ENCODE data around the gene HSPA8.
"Not testable (repeated sequence)": the region's sequence is repeated elsewhere in the genome, so short reads cannot be mapped to it uniquely, and the experiment has no call there.

The HSPA8 gene

DNA sequence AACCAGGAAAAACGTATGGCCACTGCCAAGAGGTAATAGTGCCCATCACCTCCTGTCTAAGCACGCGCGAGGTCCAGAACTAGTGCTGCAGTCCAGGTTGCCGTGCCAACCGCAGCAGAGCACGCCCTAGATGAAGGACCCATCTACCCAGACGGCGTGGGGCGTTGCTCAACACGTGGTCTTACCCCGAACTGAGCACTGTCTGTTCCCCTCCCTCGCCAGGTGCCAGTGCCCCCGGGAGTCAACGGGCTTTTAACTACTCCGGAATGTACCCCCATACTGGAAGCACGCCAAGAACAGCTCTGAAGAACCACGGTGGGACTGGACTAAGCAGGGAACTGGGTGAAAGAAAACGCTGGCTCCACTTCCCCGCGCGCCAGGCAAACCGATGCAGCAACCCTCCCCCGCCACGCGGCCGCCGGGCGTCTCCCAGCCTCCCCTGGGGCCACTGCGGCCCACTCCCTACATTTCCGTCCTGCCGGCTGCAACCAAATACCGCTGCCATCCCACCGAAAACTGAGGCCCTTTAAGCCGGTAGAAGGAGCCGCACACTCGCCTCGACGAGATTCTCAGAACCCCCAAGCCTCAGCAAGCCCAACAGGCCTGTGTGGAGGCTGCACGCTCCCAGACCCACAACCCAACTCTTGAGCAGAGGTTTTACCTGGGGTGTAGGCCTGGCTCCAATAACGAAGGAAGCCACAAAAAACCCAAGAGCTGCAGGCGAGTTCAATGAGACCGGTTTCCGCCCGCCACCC lies at the start of gene HSPA8:
TSS of gene HSPA8 (minus strand) at position 734 of the 755 bp plus-strand sequence. CDS start 812 bp downstream, outside the sequence.
- DNase-seq = peak; percentile 56 to 86 (median 69)

DNA sequence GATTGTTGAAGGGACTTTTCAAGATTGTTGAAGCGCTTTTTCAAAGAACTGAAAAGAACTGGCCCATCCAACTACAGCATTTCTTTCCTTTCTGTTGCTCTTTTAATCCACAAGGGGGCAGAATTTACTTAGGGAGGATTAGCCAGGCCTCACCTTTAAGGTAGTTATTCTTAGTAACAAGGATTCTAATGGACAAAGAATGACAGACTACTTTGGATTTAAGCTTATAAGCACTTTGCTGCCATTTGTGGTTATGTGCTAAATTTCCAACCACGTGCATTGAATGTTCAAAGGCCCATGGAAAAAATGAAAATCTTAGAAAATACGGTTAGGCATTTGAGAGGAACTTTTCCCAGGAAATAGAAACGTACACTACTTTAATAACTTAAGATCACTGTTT lies 49.5 kb upstream of the HSPA8 start:
- DNase-seq = peak; percentile 36 to 78 (median 63)

GRCh38 chr11:123110397-123110796 lies 48.5 kb upstream of the HSPA8 start:
- no peak for DNase-seq

DNA sequence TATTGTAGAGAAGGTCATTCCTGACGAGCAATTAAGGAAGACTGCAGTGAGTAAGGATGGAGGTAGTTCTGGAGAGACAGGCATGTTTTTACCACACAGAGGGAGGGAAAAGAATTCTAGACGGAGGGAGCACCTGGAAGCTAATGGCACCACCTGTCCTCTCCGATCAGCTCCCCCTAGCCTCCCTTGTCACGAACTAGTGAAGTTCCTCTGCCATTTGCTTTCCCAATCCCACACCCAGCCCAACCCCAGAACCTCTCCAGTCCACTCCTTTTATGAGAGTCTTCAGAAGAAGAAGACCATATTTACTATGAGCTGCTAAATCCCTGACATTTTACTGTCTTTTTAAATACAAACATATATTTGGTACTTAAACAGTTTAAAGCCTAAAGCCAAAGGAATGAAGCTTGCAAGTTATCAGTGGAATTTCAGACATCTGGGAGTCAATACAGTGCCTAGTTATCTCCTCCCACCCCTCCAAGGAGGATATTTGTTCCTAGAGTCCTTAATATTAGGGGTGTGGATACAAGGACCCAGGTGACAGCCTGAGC lies 46.1 kb upstream of the HSPA8 start:
- no peak for DNase-seq

GRCh38 chr11:123104697-123105096 lies 42.8 kb upstream of the HSPA8 start:
- DNase-seq = no peak

- peak; percentile 39 to 91 (median 73) for DNase-seq
These were observed 41.5 kb upstream of the HSPA8 start for GRCh38 chr11:123103326-123103980.

- DNase-seq = no peak
These were observed 38.6 kb upstream of the HSPA8 start for GRCh38 chr11:123100379-123101085.

DNA sequence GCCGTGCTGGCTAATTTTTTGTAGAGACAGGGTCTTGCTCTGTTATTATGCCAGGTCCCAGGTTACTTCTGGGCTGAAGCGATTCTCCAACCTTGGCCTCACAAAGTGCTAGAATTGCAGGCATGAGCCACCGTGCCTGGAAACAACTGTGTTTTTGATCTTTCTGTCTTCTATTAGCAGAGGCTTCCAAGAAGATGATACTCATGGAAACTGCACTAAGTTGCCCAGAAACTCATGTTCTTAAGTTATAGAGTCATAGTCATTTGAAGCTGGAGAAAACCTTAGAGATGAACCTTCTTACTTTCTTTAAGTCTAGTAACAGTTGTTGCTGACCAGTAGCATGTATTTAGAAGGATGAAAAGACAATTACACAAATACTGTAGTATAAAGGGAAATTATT lies 37.1 kb upstream of the HSPA8 start:
- no peak for DNase-seq

DNA sequence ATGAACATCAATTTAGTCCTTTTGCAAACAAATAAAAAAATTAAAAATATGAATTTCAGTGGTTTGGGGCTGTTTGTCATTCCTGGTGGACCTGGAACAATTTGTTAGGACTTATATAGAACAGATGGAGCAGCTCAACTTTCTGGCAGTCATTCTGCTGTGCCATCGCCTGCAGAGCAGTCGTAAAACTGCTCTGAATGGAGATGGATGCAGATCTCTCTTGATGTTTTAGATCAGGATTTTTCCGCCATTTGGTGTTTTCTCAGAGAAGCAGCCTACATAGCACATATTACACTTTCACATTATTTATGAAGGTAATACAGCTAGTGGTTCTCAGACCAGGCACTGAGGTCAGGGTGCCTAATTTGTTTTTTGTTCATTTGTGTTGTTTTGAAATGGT lies 31.8 kb upstream of the HSPA8 start:
- DNase-seq = no peak

GRCh38 chr11:123091506-123091905 lies 29.6 kb upstream of the HSPA8 start:
- no peak for DNase-seq

DNA sequence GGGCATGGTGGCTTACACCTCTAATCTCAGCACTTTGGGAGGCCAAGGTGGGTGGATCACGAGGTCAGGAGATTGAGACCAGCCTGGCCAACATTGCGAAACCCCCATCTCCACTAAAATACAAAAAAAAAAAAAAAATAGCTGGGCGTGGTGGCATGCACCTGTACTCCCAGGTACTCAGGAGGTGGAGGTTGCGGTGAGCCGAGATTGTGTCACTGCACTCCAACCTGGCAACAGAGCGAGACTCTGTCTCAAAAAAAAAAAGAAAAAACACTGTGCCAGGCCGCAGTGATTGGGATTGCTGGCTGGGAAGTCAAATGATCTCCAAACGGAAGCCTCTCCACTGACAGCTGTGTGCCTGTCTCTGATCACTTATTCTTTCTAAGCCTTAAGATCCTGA lies 28.2 kb upstream of the HSPA8 start:
- not testable (repeated sequence) for DNase-seq

GRCh38 chr11:123088896-123089295 lies 27.0 kb upstream of the HSPA8 start:
- not testable (repeated sequence) for DNase-seq

- DNase-seq = not testable (repeated sequence)
These were observed 25.7 kb upstream of the HSPA8 start for GRCh38 chr11:123087657-123088056.

- no peak for DNase-seq
These were observed 24.4 kb upstream of the HSPA8 start for GRCh38 chr11:123086305-123086704.

- no peak for DNase-seq
These were observed 23.6 kb upstream of the HSPA8 start for GRCh38 chr11:123085497-123085896.

GRCh38 chr11:123084454-123084853 lies 22.5 kb upstream of the HSPA8 start:
- no peak for DNase-seq

- peak in 1 of 3 experiments; percentile 24 for DNase-seq
These were observed 21.7 kb upstream of the HSPA8 start for GRCh38 chr11:123083623-123084029.

- DNase-seq = no peak
These were observed 21.0 kb upstream of the HSPA8 start for GRCh38 chr11:123082977-123083376.

DNA sequence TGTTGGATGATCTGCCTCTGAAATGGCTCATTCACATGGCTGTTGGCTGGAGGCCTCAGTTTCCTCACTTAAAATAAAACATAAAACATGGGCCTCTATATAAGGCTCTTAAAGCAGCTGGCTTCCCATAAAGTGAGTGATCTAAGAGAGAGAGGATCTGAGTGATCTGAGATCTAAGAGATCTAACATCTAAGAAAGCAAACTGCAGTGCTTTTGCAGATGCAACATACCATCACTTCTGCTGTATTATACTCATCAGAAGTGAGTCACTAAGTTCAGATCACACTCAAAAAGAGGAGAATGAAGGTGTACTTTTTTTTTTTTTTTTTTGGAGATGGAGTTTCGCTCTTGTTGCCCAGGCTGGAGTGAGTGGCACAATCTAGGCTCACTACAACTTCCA lies 18.1 kb upstream of the HSPA8 start:
- DNase-seq = no peak

- no peak for DNase-seq
These were observed 14.5 kb upstream of the HSPA8 start for GRCh38 chr11:123076484-123076883.

- no peak for DNase-seq
These were observed 11.6 kb upstream of the HSPA8 start for GRCh38 chr11:123073343-123074057.

GRCh38 chr11:123072762-123073161 lies 10.8 kb upstream of the HSPA8 start:
- DNase-seq = no peak

- DNase-seq = peak in 1 of 3 experiments; percentile 18
These were observed 10.4 kb upstream of the HSPA8 start for GRCh38 chr11:123072332-123072761.

Measured in NCI-H1417 (cell line).